AG04449 (cell line): ENCODE data around the gene KRTAP12-3.

Source experiments
- CTCF ChIA-PET: fragments of 350-600 bp; formaldehyde crosslinking; extraction: SDS; loops from one replicate; lab custom pipeline; 2021; ENCODE audit warnings: antibody characterized with exemption; lab: Yijun Ruan, JAX
- POLR2A ChIA-PET: fragments of 400-600, 350-600 bp; formaldehyde crosslinking; extraction: SDS; loops from one replicate; lab custom pipeline; 2020; ENCODE audit warnings: antibody characterized with exemption, inconsistent platforms; lab: Yijun Ruan, JAX
- DNase-seq: peaks from one replicate; pipeline ENCODE4 v3.0.0-alpha.2; 2010; ENCODE audit warnings: low read depth, low spot score
- H3K4me3 ChIP-seq: 2 replicates; pipeline ENCODE4 v1.5.1; 2011; ENCODE audit warnings: low read depth, mild to moderate bottlenecking, control low read depth, low read length
- CTCF ChIP-seq: IDR thresholded peaks from one replicate; pipeline ENCODE4 v1.5.1; 2011; ENCODE audit warnings: mild to moderate bottlenecking, moderate library complexity, low read length, control low read depth, inconsistent platforms; ENCODE audit not compliant: insufficient read depth; ENCODE audit errors: missing control alignments

Gene KRTAP12-3

GRCh38 chr21:44613386-44614155 lies 44.2 kb upstream of the KRTAP12-3 start:
- TF ChIP-seq CTCF: no peak
- H3K4me3 ChIP-seq: no peak overlapping the region
- CTCF ChIA-PET: no interaction called here
- DNase-seq: no peak
- POLR2A ChIA-PET: no interaction called here

- no peak overlapping the region for H3K4me3 ChIP-seq
- ChIA-PET POLR2A (no interaction called here), CTCF (interaction anchor here (1.3 kb wide), 1 partner anchor 179 kb away, joined by 3 read pairs; no protein-coding TSS in a partner anchor)
- no peak for DNase-seq
- no peak for TF ChIP-seq CTCF
Measured at GRCh38 chr21:44614161-44614631, 43.5 kb upstream of the KRTAP12-3 start.

GRCh38 chr21:44614961-44615391 lies 42.8 kb upstream of the KRTAP12-3 start:
- no peak for TF ChIP-seq CTCF
- POLR2A ChIA-PET: no interaction called here
- H3K4me3 ChIP-seq: no peak overlapping the region
- CTCF ChIA-PET: interaction anchor here (1.3 kb wide), 1 partner anchor 178 kb away, joined by 3 read pairs; no protein-coding TSS in a partner anchor
- DNase-seq: no peak

GRCh38 chr21:44615466-44615865 lies 42.3 kb upstream of the KRTAP12-3 start:
- TF ChIP-seq CTCF: no peak
- ChIA-PET POLR2A (no interaction called here), CTCF (interaction anchor here (1.3 kb wide), 1 partner anchor 178 kb away, joined by 3 read pairs; no protein-coding TSS in a partner anchor)
- DNase-seq: no peak
- H3K4me3 ChIP-seq: no peak overlapping the region

- POLR2A ChIA-PET: no interaction called here
- CTCF ChIA-PET: no interaction called here
- no peak for DNase-seq
- no peak for TF ChIP-seq CTCF
- H3K4me3 ChIP-seq: no peak overlapping the region
Measured at GRCh38 chr21:44615911-44616590, 41.7 kb upstream of the KRTAP12-3 start.

- ChIA-PET POLR2A (no interaction called here), CTCF (no interaction called here)
- TF ChIP-seq CTCF: no peak
- no peak overlapping the region for H3K4me3 ChIP-seq
- DNase-seq: no peak
Measured at GRCh38 chr21:44616591-44616926, 41.2 kb upstream of the KRTAP12-3 start.
